ENCODE results near the gene STUB1.

- TF ChIP-seq CTCF (IDR thresholded peaks at IDR 0.05) (no peak), EP300 (IDR thresholded peaks at IDR 0.05) (no peak), POLR2A (IDR thresholded peaks at IDR 0.05) (no peak), POLR2AphosphoS5 (IDR thresholded peaks at IDR 0.05) (no peak)
These were observed 20.1 kb upstream of the STUB1 start for GRCh38 chr16:660132-660458.

All from stomach (tissue), 4 donors.